Ureter (tissue), 1 donor: ENCODE data around the gene EXOC3. TPM values are rescaled to one million over a fixed set of nuclear protein-coding genes. Genes with fewer than 3 reads are reported as not detected.

Experiments
- DNase-seq: peaks from one replicate; pipeline ENCODE4 v3.0.0-alpha.2; 2020; ENCODE audit warnings: low spot score
- total RNA-seq: library from RNA; stranded (reverse); gene quantifications from one replicate; pipeline ENCODE4 v1.2.4, GENCODE V29; 2023
- donor health status: DM: yes; HTN: yes; CAD: no.

Gene EXOC3
- total RNA-seq, 1 donor from 2014 or later, result 63.3 TPM

DNA sequence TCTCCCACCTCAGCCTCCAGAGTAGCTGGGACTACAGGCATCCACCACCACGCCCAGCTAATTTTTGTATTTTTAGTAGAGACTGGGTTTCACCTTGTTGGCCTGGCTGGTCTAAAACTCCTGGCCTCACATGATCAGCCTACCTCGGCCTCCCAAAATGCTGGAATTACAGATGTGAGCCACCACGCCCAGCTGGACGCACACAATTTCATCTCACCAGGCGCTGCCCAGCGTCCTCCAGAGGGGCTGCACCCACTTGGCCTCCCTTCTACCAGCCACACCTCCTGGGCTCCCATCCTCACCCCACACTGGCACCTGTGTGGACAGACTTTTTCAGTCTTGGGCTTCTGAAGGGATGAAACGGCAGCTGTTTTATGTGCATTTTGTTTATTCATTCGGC, 3.8 kb upstream of the EXOC3 start:
- no peak for DNase-seq

DNA sequence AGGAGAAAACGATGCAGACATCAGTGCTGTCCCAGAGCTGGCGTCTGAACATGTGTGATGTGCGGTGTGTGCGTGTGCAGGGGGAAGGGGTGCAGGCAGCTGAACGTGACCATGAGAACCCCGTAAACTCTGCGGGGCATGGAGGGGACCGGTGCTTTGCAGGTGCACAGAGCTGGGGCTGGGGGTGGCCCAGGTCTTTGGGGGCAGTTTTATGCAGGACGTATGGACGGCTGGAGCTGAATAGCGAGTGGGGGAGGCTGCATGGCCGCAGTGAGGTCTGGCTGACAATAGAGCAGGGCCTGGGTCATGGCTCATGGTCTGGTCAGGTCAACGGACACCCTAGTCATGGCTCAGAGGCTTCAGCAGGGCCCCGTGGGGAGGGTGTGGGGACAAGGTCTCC, 3.3 kb upstream of the EXOC3 start:
- DNase-seq, result no peak

DNA sequence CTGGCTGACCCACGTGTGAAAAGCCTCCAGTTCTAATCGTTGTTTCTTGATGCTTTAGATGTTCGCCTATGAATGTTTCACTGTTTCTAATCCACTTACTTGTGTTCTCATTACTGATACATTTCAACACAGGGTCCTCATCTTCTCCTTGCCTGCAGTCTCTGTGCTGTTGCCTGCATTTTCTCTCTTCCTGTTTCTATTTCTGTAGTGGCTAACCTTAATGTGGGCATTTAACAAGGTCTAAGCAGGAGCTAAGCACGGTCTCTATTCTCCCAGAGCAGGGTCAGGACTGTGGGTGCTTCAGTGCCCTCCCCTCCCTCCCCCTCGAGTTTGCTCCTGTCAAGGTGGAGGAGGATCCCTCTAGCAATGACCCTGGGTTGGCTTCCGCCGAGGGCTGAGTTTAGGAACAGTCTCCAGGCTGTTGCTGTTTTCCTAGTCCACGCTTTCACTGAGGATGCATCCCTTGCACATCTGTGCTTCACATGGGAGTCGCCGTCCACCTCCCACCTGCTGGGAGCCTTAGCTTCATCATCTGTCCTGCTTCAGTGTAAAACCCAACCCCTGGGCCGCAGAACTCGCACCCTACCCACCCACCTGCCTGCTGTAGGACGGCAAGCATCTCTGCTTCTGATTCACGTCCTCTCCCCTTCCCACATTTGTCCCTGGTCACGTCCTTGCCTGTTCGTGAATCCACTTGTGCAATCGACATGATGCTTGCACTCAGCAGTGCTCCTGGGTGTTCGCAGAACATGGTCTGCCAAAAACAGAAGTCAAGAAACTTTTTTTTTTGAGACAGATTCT, 2.4 kb upstream of the EXOC3 start:
- DNase-seq, result no peak

DNA sequence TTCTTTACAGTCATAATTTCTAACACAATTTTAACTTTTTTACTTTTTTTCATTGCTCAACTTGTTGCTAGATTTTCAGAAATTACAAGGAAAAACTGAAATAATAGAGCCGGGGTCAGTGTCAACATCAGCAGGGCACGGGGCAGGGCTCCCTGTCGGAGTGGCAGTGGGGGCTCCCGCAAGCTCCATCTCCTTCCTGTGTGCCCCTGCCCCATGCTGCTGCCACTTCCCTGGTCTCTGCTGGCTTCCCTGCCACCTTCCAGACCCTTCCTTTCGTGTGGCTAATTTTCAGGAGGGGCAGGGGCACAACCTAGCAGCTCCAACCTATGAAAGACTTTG, 1.0 kb upstream of the EXOC3 start:
- DNase-seq, result no peak

DNA sequence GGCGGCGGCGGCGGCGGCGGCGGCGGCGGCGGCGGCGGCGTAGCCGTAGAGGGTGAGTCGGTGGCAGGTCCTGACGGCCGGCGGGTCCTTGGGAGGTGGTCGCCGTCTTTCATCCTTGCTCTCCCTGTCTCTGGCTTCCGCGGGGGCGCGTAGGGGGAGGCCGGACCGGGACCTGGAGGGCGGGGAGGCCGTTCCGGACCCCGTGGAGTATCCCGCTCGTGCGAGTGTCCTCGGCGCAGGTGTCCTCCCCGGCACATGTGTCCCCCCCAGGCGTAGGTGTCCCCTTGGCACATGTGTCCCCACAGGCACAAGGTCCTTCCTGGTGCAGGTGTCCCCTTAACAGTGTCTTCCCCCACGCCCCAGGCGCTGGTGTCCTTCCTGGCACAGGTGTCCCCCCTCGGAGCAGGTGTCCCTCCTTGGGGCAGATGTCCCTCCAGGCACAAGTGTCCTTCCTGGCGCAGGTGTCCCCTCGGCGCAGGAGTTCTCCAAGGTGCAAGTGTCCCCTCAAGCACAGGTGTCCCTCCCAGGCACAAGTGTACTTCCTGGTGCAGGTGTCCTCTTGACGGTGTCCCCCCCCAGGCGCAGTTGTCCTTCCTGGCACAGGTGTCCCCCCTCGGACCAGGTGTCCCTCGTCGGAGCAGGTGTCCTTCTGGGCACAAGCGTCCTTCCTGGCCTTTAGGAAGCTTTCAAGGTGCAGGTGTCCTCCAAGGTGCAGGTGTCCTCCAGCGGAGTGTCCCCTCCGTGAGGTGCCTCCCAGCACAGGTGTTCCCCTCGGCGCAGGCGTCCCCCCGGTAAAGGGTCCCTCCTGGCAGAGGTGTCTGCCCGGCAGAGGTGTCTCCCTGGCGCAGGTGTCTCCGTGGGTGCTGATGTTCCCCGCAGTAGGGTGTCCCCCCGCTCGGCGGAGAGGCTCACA, 519 bp downstream of the EXOC3 start:
- no peak for DNase-seq

DNA sequence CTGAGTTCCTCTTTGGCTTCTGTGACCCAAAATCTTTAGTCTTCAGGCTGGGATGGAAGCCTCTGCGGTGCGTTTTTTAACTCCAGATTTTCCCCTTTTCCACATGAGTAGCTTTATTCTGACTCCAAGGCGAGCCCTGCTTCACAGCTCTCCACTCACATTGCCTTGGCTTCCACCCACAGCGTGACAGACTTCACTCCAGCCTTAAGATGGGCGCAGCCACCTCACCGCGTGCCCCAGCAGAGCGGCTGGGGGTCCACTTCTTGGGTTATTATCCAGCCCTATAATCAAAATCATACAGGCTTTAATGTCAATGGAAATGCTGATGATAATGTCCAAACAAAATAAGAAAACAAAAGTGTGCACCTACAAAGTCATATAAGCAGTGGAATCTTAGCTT, 1.2 kb downstream of the EXOC3 start:
- DNase-seq, result no peak

DNA sequence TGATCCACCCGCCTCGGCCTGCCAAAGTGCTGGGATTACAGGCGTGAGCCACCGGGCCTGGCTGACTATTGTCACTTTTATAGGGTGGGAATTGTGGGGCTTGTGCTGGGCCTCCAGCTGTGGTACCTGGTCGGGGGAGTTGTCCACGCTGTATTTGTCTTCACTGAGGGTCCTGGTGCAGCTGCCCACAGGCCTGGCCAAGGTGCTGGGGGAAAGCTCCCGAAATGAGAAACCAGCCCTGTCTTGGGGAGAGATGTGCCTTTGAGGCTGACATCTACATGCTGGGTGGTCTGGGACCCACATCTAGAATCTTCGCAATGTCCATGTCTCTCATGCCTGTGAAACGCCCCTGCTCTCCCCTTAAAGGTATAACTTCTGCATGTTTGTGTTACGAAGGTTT, 2.6 kb downstream of the EXOC3 start:
- no peak for DNase-seq

DNA sequence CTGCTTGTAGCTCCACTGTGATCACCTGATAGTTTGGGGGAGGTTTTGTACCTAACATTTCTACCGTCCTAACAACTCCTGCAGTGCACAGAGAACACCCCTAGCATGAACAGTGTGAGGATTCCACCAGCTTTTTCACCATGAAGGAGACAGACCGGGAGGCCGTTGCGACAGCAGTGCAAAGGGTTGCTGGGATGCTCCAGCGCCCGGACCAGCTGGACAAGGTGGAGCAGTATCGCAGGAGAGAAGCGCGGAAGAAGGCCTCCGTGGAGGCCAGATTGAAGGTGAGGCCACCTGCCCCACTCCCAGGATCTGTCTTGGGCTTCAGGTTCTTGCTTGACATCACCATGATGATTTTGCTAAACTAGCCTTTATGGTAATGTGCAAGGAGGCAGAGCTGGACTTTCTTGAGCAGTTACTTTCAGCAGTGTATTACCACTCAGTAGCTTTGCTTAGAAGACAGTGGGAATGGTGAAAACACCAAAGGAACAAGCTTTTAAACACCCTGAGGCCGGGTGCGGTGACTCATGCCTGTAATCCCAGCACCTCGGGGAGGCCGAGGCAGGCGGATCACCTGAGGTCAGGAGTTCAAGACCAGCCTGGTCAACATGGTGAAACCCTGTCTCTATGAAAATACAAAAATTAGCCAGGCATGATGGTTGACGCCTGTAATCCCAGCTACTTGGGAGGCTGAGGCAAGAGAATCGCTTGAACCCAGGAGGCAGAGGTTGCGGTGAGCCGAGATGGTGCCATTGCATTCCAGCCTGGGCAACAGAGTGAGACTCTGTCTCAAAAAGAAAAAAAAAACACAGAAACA, 3.3 kb downstream of the EXOC3 start:
- DNase-seq, result no peak

DNA sequence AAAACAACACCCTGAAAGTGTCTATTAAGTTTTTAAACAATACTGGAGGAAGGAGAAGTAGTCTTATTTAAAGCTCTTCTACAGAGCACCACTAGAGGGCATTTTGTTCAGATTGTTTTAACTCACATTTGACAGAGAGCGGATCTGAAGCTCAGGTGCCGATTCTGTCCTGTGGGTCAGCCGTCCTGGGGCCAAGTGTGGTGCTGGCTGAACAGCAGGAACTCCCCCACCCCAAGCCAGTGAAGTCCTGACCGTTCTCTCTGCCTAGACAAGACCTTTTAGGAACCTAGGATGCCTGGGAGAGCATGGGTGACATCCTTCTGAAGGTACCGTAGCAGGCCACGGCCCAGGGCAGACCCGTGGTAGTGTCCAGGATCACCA, 3.9 kb downstream of the EXOC3 start:
- DNase-seq, result no peak

DNA sequence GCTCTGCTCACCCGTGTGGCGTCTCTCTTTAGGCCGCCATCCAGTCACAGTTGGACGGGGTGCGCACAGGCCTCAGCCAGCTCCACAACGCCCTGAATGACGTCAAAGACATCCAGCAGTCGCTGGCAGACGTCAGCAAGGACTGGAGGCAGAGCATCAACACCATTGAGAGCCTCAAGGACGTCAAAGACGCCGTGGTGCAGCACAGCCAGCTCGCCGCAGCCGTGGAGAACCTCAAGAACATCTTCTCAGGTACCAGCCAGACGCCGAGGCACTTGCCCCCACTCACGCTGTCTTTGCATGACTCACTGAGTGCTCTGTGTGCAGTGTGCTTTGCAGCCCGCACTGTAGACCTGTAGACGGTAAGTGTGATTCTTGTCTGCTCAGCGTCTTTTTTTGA, 4.5 kb downstream of the EXOC3 start:
- no peak for DNase-seq

DNA sequence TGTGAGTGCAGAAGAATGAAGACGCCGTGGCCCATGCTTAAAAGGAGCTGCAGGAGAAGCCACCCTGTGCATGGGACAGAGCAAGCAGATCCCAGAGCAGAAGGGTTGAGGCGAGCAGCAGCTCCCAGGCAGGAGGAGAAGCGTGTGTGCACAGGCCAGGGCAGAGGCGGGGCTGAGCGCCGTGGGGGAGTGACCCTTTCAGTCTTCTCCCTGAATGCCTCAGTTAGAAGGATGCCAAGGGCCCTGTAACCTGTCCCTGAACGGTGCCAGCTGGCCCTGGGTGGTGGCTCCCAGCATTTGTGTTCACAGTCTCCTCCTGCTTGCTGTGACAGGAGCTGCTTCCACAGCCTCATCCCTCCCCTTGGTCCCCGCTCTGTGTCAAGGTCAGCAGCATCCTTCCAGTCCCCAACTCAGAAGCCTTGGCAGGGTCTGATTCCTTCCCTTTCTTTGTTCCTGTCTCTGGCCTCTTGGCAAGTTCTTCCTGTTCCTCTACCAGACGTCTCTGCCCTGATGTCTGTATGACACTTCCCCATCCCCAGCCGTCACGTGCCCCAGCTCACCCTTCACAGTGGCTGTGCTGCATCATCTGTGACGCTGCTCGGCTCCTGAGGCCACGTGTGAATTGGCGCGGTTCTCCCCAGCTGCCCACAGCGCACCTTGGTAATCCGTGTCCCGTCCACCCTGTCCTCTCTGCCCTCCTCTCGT, 5.2 kb downstream of the EXOC3 start:
- no peak for DNase-seq

DNA sequence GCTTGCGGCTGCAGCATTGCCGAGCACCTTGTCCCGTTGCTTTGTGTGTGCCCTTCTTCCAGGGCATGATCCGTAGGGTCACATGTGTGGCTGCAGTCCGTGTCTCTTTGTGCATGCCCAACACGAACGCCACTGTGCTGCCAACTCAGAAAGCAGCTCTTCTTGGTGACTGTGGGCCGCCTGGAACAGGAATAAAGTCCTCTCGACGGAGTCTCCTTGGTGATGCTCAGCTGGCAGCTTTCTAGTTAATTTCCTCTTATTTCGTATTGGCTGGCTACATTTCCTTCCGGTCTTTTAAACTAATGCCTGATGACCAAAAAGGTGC, 5.8 kb downstream of the EXOC3 start:
- DNase-seq, result no peak

DNA sequence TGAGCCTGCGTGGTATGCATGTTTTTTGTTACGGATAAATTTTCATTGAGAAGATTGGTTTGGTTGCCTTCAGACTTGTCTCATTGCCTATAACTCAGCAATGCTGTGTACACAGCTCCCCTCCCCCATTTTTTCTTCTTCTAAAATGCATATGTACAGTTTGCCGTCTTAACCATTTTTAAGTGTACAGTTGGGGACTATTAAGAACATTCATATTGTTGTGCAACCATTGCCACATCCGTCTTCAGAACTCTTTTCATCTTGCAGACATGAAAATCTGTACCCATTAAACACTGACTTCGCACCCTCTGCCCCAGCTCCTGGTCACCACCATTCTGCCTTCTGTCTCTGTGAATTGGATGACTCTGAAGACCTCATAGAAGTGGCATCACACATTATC, 6.2 kb downstream of the EXOC3 start:
- DNase-seq, result no peak

DNA sequence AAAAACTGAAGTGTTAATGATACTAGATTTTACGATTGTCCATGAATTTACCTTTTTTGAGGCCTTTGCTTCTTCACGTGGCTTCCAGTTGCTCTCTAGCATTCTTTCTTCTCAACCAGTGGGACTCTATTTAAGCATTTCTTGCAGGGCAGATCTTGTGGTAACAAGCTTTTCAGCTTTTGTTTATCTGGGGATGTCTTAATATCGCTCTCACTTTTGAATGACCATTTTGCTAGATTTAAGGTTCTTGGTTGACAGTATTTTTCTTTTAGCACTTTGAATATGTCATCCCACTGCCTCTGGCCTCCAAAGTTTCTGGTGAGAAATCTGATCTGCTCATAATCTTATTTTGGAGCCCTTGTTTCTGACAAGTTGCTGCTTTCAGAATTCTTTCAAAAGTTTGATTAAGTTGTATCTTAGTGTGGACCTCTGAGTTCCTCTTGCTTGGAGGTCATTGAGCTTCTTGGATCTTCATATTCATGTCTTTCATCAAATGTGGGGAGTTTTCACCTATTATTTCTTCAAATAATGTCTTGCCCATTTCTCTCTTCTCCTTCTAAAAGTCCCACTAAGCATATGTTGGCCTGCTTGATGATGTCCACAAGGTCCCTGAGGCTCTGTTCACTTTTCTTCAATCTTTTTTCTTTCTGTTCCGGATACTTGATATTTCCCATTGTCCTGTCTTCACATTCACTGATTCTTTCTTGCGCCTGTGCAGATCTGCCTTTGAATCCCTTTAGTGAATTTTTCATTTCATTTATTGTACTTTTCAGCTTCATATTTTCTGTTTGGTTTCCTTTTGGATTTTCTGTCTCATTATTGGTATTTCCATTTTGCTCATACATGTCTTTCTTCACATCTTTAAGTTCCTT, 8.8 kb downstream of the EXOC3 start:
- no peak for DNase-seq

DNA sequence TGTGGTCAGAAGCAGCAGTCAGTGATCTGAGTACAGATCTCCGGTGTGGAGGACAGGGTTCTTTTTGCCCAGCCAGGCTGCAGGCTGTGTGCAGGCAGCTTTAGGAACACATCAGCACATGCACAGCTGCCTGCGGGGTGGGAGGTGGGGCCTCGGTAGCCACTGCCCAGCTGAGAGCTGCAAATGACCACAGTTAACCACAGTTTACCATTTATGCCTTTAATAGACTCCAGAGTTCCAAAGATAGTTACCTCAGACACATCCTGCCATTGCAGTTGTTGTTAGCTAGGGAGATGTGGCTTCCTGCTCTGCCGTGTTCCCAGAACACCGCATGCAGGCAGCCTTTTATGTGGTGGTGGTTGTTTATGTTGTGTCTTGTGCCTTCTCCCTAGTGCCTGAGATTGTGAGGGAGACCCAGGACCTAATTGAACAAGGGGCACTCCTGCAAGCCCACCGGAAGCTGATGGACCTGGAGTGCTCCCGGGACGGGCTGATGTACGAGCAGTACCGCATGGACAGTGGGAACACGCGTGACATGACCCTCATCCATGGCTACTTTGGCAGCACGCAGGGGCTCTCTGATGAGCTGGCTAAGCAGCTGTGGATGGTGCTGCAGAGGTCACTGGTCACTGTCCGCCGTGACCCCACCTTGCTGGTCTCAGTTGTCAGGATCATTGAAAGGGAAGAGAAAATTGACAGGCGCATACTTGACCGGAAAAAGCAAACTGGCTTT, 10.2 kb downstream of the EXOC3 start:
- no peak for DNase-seq

DNA sequence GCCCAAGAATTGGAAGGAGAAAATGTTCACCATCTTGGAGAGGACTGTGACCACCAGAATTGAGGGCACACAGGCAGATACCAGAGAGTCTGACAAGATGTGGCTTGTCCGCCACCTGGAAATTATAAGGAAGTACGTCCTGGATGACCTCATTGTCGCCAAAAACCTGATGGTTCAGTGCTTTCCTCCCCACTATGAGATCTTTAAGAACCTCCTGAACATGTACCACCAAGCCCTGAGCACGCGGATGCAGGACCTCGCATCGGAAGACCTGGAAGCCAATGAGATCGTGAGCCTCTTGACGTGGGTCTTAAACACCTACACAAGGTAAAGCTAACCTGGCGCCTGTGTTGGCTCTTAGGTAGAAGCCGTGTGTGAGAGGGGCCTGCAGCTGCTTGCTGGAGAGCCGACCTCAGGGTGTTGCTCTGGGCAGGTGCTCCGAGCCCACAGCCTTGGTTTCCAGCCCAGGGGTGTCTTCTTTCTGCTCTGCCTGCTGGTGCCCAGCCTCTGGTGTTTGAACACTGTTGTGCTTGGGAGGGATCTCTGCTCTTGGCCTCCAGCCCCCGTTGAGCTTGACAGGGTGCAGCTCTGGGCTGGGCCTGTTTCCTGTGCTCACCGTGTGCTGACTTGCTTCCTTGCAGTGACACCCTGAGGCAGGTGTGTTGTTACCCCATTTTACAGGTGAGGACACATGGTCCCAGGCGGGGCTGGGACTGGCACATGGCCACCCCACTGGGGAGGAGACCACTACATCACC, 10.9 kb downstream of the EXOC3 start:
- DNase-seq, result no peak

DNA sequence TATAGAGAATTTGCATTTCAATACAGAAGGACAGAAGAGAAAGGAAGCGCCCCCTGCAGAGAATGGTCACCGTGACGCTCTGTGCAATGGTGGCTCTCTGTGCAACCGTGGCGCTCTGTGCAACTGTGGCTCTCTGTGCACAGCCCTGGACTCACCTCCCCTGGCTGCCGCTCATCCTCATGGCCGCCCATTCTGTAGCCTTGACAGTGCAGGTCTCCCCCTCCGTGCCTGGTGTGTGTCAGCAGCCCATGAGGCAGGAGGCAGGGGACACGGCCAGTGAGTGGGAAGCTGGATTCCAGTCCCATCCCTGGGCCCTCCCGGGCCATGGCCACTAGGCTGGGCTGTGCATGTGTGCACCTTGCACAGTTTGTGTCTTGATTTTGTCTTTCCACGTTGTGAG, 12.0 kb downstream of the EXOC3 start:
- DNase-seq, result no peak

DNA sequence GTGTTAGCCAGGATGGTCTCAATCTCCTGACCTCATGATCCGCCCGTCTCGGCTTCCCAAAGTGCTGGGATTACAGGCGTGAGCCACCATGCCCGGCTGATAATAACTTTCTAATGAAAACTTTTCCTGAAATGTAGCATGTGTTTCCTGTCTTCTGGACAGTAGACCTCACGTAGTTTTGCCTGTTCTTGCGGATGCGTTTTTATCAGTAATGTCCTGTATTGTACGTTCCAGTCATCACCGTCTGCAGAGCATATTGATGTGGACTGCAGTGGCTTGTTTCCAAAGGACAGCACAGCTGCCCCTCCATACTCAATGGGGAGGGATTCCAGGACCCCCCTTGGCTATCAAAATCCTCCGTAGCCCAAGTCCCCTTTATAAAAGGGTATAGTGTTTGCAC, 12.8 kb downstream of the EXOC3 start:
- no peak for DNase-seq
